ENCODE results near the gene KIF3A. TPM values are rescaled to one million over a fixed set of nuclear protein-coding genes. Genes with fewer than 3 reads are reported as not detected.

The KIF3A gene
- total RNA-seq, 1 donor from 2014 or later, result 9.2 TPM

- CTCF ChIA-PET, result no interaction called here
Measured at GRCh38 chr5:132674671-132675506, 62.5 kb downstream of the KIF3A start.

GRCh38 chr5:132673939-132674630 lies 63.3 kb downstream of the KIF3A start, which contains the start of gene IL4:
TSS of gene IL4 (plus strand) at chr5:132673989. CDS start at chr5:132674051, 62 bp downstream.
- H3K4me3 Mint-ChIP-seq, result no peak within 1 kb of the TSS
- no peak for TF ChIP-seq CTCF (IDR thresholded peaks at IDR 0.05)
- CTCF ChIA-PET, result no interaction called here
- H3K9me3 Mint-ChIP-seq, result no peaks in the 10 kb centered on the region
- DNase-seq, result no peak
- H3K36me3 Mint-ChIP-seq (ENCODE audit: low read depth), result no peaks in the 10 kb centered on the region
- peaks cover 5% of the 10 kb centered on the region for H3K4me1 Mint-ChIP-seq
- H3K27me3 Mint-ChIP-seq, result no peaks in the 10 kb centered on the region
- POLR2A ChIA-PET, result no interaction called here
- intact Hi-C loops (cut with micrococcal nuclease), result no loop called here
- H3K27ac Mint-ChIP-seq, result no peak within 1 kb of the TSS
- ATAC-seq (ENCODE audit: low read depth), result no peak

More at GRCh38 chr5:132674671-132675506, 62.5 kb downstream of the KIF3A start:
- peaks cover 5% of the 10 kb centered on the region for H3K4me1 Mint-ChIP-seq
- intact Hi-C loops (cut with micrococcal nuclease), result no loop called here
- H3K27ac Mint-ChIP-seq, result no peak overlapping the region
- no peak for TF ChIP-seq CTCF (IDR thresholded peaks at IDR 0.05)
- H3K36me3 Mint-ChIP-seq (ENCODE audit: low read depth), result no peaks in the 10 kb centered on the region
- POLR2A ChIA-PET, result no interaction called here
- H3K27me3 Mint-ChIP-seq, result no peaks in the 10 kb centered on the region
- no peaks in the 10 kb centered on the region for H3K9me3 Mint-ChIP-seq
- DNase-seq, result no peak
- H3K4me3 Mint-ChIP-seq, result no peak overlapping the region
- peak; percentile 14 for ATAC-seq (ENCODE audit: low read depth)

- Mint-ChIP-seq H3K36me3 (ENCODE audit: low read depth) (no peaks in the 10 kb centered on the region), H3K4me1 (peaks cover 5% of the 10 kb centered on the region), H3K27ac (no peak overlapping the region), H3K27me3 (no peaks in the 10 kb centered on the region), H3K4me3 (no peak overlapping the region), H3K9me3 (no peaks in the 10 kb centered on the region)
- ATAC-seq (ENCODE audit: low read depth), result no peak
- intact Hi-C loops (cut with micrococcal nuclease), result no loop called here
- ChIA-PET POLR2A (no interaction called here), CTCF (no interaction called here)
- TF ChIP-seq CTCF (IDR thresholded peaks at IDR 0.05), result no peak
- no peak for DNase-seq
Measured at GRCh38 chr5:132673488-132673887, 63.9 kb downstream of the KIF3A start.

GRCh38 chr5:132671000-132671399 lies 66.3 kb downstream of the KIF3A start:
- no peak for TF ChIP-seq CTCF (IDR thresholded peaks at IDR 0.05)
- intact Hi-C loops (cut with micrococcal nuclease), result no loop called here
- ChIA-PET CTCF (no interaction called here), POLR2A (no interaction called here)
- ATAC-seq (ENCODE audit: low read depth) (no peak), DNase-seq (no peak)
- Mint-ChIP-seq H3K36me3 (ENCODE audit: low read depth) (no peaks in the 10 kb centered on the region), H3K27ac (no peak overlapping the region), H3K4me3 (no peak overlapping the region), H3K27me3 (no peaks in the 10 kb centered on the region), H3K9me3 (no peaks in the 10 kb centered on the region), H3K4me1 (peaks cover 5% of the 10 kb centered on the region)
